ENCODE results near the gene LRRFIP1.

DNA sequence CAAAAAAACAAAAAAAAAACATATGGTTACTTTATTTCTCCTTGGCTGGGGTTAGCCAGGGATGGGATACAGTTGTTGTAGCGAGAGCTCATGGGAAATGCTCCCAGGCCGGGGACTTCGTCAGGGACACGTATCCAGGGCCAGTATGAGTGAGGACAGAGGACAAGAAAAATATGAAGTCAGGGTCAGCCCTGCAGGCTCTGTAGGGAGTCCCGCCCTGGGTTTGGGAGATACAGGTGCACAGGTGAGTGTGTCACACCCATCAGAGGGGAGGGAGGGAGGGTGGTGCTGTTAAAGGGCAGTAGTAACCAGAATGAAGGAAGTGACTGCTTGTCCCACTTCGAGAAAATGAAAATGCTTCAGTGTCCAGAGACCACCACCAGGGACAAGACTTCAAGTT lies 115.6 kb downstream of the LRRFIP1 start:
- TF ChIP-seq, protein P1, sequence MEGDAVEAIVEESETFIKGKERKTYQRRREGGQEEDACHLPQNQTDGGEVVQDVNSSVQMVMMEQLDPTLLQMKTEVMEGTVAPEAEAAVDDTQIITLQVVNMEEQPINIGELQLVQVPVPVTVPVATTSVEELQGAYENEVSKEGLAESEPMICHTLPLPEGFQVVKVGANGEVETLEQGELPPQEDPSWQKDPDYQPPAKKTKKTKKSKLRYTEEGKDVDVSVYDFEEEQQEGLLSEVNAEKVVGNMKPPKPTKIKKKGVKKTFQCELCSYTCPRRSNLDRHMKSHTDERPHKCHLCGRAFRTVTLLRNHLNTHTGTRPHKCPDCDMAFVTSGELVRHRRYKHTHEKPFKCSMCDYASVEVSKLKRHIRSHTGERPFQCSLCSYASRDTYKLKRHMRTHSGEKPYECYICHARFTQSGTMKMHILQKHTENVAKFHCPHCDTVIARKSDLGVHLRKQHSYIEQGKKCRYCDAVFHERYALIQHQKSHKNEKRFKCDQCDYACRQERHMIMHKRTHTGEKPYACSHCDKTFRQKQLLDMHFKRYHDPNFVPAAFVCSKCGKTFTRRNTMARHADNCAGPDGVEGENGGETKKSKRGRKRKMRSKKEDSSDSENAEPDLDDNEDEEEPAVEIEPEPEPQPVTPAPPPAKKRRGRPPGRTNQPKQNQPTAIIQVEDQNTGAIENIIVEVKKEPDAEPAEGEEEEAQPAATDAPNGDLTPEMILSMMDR (IDR thresholded peaks at IDR 0.05; ENCODE audit: low read depth, low read length, poor library complexity, severe bottlenecking), result no peak
- TF ChIP-seq EZH2phosphoT487 (IDR thresholded peaks at IDR 0.05; ENCODE audit: borderline replicate concordance, low read length), result no peak
